GM18909 (cell line): ENCODE measurements around the gene DQX1.

Experiments
- ATAC-seq: cut with Tn5 transposase; IDR thresholded peaks from one replicate; pipeline ENCODE4 v1.9.1; 2021; ENCODE audit warnings: mild to moderate bottlenecking; ENCODE audit not compliant: unreplicated experiment, poor library complexity

DQX1 gene

DNA sequence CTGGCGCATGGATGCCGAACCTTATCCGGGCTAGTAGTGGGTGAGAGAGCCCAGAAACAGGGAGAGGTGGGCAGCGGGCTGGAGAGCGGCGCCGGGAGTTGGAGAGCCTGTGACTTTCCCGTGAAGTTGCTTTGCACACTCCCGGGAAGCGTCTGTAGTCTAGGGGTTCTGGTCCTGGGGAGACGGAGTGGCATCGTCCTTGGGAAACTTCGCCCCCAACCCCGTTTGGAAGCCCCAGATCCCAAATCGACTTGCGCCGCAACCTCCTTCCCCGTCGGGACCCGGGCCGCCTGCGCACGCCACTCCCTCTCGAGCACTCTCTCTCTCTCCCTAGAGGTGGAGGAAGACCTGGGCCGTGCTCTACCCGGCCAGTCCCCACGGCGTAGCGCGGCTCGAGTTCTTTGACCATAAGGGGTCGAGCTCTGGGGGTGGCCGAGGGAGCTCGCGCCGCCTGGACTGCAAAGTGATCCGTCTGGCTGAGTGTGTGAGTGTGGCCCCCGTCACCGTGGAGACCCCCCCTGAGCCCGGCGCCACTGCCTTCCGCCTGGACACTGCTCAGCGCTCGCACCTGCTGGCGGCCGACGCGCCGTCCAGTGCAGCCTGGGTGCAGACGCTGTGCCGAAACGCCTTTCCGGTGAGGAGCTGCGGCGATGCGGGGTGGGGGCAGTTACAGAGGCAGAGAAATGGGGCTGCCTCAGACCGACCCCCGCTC is 28.9 kb upstream of the DQX1 start:
- ATAC-seq: peak; percentile 50

DNA sequence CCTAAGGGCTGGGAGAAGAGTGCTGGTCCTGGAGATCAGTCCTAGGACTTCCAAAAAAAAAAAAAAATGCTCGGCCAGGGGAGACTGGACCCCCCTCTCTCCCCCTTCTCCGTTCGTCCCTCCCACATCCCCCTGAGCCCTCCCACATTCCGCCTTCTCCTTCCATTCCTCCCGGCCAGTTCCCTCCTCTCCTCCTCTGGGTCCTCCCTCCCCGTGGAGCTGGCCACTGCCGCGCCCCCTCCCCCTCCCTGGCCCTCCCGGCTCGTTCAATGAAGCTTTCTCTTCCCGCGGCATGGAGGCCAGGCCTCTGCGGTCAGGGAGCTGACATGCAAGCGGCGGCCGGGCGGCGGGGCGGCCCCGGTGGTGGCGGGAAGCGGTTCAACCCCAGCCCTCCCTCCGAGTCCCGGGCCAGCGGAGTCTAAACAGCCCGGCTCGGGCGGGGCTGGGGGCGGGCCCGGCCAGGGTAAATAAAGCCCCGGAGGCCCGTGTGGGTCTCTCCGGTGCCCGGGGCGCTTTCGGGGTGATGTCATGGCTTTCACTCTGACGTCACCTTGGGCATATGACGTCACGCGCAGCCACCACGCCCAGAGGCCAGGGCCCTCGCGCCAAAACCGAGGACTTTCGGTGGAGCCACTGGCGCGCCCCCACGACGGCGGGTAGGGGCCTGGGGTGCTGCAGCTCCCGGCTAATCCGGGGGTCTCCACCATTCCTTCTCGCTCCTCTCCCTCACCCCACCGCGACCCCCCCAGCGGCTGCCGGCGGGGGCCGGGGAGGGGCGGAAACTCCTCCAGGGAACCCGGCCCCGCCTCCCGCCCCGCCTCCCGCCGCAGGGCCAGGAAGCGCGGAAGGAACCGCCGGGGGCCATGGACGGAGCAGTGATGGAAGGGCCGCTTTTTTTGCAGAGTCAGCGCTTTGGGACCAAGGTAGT is 28.1 kb upstream of the DQX1 start, which contains the start of the genes DOK1 and LOXL3:
DOK1 (plus strand) TSS at position 829 of the 928 bp plus-strand sequence; CDS start at position 864, 35 bp downstream.
LOXL3 (minus strand) TSS at position 51 of the 928 bp plus-strand sequence. CDS start 1,308 bp downstream, outside the sequence.
- ATAC-seq: peak; percentile 51

DNA sequence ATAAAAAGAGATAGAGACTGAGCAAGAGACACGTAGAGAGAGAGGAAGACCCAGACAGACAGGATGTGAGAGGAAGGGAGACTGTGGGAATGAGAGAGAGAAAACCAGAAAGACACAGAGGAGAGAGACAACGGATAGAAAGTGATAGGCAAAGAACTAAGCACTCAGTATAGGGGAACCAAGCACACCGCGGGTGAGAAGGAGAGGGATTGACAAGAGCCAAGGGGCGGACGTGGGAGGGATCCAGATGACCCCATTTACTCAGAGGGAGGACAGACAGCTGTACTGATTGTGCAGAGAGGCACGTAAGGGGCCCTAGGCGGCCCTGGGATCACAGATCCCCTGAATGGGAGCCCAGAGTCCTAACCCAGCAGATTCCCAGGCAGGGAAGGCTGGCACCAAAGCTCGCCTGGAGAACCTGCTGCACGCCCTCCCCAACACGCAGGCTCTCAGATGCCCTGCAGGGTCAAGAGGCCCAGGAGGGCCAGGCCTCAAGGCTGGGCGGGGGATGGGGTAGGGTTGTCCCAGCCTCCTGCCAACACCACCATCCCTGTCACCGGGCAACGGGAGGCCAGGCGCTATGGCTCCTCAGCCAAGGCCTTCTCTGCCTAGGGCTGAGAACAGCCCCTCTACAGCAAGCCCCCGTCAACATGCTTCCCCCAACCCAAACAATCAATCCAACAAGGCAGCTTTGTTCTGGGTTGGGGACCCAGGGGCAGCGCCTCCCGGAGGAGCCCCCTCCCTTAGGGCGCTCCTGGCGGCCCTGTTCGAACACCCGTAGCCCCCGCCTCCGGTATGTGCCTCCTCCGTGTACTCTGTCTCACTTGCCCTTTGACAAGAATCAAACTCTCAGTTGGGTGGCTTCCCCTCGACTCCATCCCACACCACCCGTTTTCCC is 27.1 kb upstream of the DQX1 start:
- ATAC-seq: no peak

DNA sequence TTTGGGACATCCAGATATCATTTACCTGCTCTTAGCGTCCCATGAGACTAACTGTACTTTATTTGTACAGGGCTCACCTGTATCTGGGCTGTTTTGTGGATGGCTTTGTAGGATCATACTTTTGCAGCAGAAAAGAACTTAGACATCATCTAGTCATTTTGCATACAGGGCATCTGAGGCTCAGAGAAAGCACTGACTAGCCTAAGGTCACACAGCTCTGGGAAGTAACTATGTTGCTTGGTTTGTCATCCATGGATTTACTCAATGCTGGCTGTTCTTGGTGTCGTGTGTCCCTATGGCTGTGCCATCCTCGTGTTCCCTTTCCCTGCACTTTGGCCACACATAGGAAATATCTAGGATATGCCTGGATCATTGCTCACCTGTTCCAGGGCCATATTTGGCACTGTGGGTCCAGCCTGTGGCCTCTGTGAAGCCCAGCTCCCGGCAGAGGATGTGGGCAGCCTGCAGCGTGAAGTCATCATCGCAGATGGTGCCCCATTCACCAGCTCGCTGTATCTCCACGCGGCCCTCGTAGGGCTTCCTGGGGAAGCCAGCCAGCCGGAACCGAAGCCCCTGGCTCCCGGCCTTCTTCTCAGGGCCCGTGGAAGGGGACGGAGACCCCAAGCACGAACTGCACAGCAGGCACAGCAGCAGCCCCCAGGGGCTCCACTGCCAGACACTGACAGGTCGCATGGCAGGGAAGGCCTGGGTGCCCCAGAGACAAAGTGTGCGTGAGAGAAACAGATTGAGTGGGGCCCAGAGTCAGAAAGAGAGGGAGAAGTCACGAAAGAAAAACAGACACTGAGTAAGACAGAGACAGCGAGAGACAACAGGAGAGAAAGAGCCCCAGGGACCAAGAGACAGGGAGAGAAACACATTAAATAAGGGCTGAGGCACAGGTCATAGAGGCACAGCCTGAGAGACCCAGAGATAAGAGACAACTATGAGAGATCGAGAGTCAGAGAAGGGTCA is 26.2 kb upstream of the DQX1 start:
- ATAC-seq: no peak

DNA sequence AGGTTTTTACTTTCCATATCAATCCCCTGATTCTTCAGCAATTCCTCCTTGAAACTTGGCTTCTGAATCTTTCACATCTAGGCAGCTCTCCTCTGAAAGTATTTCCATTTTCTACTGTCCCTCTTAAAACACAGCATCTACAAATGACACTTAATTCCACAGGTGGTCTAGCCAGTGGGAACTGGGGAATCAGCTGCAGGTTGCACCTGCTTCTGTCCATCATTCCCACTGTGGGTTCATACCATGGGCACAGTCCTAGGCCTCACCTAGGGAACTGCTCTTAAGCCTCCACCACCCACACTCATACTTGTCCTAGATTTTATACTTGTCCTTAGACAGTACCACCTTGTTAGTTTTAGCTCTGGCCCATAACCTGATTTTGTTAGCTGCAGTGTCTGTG is 25.5 kb upstream of the DQX1 start:
- no peak for ATAC-seq

GRCh38 chr2:74550231-74550630 is 24.2 kb upstream of the DQX1 start:
- ATAC-seq: no peak

- peak; percentile 33 for ATAC-seq
Observed at GRCh38 chr2:74548900-74549826, 23.1 kb upstream of the DQX1 start.

GRCh38 chr2:74548285-74548899 is 22.4 kb upstream of the DQX1 start:
- no peak for ATAC-seq

GRCh38 chr2:74546004-74546403 is 20.0 kb upstream of the DQX1 start:
- ATAC-seq: no peak

- ATAC-seq: no peak
Observed at GRCh38 chr2:74544634-74545033, 18.6 kb upstream of the DQX1 start.

GRCh38 chr2:74542978-74543377 is 16.9 kb upstream of the DQX1 start:
- ATAC-seq: no peak

GRCh38 chr2:74540291-74540690 is 14.3 kb upstream of the DQX1 start:
- no peak for ATAC-seq

DNA sequence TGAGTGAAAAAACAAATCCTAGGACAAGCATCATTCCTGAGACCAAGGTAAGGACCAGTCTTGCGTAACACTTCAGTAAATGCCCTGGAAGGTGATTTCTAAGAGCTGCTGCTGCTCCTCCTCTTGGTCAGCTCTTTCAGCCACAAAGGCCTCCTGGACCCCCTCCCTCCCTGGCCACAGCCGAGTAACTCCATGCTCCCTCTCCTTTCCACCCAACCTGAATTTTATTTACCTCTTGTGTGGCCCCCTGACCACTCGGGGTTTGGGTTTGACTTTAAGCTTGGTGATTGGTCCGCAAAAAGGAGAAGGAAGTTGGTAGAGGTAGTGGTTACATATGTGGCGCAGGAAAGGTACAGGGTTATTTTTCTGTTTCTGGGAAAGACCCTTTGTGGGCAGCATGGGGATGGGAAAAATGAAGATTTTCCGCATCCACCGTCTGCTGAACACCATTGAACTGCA is 12.9 kb upstream of the DQX1 start:
- no peak for ATAC-seq

- no peak for ATAC-seq
Observed at GRCh38 chr2:74537140-74537539, 11.1 kb upstream of the DQX1 start.

DNA sequence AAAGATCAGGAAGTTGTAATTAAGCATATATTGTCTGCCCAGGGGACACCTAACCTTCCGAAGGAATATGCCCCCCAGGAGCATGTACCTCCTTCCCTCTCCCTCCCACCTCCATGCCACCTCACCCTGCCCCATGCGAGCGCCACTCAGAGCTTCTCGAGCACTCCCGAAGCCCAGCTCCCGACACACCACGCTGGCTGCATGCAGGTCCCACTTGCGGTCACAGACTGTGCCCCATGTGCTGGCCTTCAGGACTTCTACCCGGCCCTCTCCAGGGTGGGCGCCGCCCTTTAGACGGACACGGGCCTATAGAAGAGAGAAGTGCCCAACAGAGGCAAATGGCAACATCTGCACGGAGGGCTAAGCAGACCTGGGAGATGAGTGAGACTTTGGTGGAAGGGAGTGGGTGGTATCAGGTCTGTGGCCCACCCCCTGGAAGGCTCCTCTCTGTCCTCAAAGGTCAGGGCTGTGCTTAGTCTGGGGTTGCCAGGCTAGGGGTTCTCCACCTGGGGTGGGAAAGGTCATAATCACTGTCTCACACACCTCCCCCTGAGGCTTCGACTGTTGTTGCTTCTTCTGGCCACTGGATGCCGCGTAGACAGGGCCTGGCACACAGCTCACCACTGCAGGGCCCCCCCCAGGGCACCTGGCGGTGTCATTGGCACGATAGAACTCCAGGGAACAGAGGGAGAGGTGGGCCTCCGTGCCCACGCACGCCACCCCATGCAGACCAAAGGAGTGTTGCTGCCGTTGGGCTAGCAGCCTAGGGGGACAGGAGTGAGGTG is 10.3 kb upstream of the DQX1 start:
- ATAC-seq: no peak

GRCh38 chr2:74535440-74535965 is 9.5 kb upstream of the DQX1 start:
- no peak for ATAC-seq

DNA sequence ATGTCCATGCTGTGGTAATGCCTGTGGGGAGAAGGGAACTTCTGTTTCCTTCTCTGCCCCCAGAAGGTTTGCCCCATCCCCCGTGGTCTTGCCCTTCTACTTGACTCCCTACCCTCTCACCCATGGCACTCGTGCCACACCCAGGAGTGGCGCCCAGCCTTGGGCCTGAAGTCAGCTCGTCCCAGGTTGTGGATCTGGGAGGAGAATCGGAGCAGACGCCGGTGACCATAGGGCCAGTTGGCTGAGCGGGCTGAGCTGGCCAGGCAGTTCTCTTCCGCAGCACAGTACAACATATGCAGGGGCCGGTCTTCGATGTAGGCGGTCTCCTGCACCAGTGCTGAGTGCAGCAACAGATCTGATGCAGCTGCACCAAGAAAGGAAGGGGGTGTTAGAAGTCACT is 8.4 kb upstream of the DQX1 start:
- ATAC-seq: no peak
